ENCODE measurements around the gene RAB20.
"Not testable (repeated sequence)": the region's sequence is repeated elsewhere in the genome, so short reads cannot be mapped to it uniquely, and the experiment has no call there.

DNA sequence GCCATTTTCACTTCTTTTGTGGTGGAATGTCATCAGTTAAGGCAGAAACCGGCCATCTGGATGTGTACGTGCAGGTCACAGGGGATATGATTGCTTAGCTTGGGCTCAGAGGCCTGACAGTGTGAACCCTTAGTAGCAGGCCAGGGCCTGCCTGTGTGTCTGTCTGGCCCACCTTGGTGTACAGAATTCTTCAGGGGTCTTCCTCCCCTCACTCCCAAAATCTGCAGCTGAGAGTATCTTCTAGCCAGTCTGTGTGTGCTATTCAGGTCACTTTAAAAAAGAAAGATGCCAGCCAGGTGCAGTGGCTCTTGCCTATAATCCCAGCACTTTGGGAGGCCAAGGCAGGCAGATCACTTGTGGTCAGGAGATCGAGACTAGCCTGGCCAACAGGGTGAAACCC is 74.6 kb downstream of the RAB20 start:
- TF ChIP-seq, protein P1, sequence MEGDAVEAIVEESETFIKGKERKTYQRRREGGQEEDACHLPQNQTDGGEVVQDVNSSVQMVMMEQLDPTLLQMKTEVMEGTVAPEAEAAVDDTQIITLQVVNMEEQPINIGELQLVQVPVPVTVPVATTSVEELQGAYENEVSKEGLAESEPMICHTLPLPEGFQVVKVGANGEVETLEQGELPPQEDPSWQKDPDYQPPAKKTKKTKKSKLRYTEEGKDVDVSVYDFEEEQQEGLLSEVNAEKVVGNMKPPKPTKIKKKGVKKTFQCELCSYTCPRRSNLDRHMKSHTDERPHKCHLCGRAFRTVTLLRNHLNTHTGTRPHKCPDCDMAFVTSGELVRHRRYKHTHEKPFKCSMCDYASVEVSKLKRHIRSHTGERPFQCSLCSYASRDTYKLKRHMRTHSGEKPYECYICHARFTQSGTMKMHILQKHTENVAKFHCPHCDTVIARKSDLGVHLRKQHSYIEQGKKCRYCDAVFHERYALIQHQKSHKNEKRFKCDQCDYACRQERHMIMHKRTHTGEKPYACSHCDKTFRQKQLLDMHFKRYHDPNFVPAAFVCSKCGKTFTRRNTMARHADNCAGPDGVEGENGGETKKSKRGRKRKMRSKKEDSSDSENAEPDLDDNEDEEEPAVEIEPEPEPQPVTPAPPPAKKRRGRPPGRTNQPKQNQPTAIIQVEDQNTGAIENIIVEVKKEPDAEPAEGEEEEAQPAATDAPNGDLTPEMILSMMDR (IDR thresholded peaks at IDR 0.05; ENCODE audit: insufficient read depth, low read depth, low read length), result not testable (repeated sequence)
- TF ChIP-seq EZH2 (IDR thresholded peaks at IDR 0.05; ENCODE audit: insufficient read depth, low read length), result not testable (repeated sequence)

Data from astrocyte (in vitro differentiated cells and primary cell).